Gastroesophageal sphincter (tissue), 3 donors: ENCODE results near the gene DAAM1.

Experiments used
- CTCF ChIP-seq, 4 experiments: fragments of 200-600 bp in 2 of 4; fragments of 450-650 bp in 2 of 4; sonication (generic) in 1 of 4; IDR thresholded peaks; one replicate each; pipeline ENCODE4 v1.5.1; 2017 to 2019; ENCODE audit warnings: antibody characterized with exemption in 4 of 4, mild to moderate bottlenecking in 2 of 4, moderate library complexity in 2 of 4
- EP300 ChIP-seq: sonication (generic); formaldehyde crosslinking; IDR thresholded peaks from one replicate; pipeline ENCODE4 v1.6.1; 2017; ENCODE audit warnings: antibody characterized with exemption, mild to moderate bottlenecking

- no peak for TF ChIP-seq EP300
- no peak for TF ChIP-seq CTCF (IDR thresholded peaks at IDR 0.05)
Observed at GRCh38 chr14:59313144-59313651, 124.7 kb downstream of the DAAM1 start.
